HepG2 (cell line): ENCODE data around the gene GDAP1L1. TPM values are rescaled to one million over a fixed set of nuclear protein-coding genes. Genes with fewer than 3 reads are reported as not detected.

Experiments
- AHR ChIP-seq: IDR thresholded peaks from 2 replicates; pipeline ENCODE4 v1.6.1; 2018; ENCODE audit warnings: missing genetic modification reagents, missing compliant biosample characterization
- E2F5 ChIP-seq: sonication (generic); formaldehyde crosslinking; conservative IDR thresholded peaks from 2 replicates; pipeline ENCODE4 v1.4.0; 2020; ENCODE audit warnings: missing genetic modification reagents
- ERF ChIP-seq: IDR thresholded peaks from 2 replicates; pipeline ENCODE4 v1.6.1; 2018; ENCODE audit warnings: missing biosample characterization, missing genetic modification reagents
- HMG20A ChIP-seq: IDR thresholded peaks from 2 replicates; pipeline ENCODE4 v1.6.1; 2016; ENCODE audit warnings: borderline replicate concordance
- HNF4A ChIP-seq: sonication (generic); formaldehyde crosslinking; IDR thresholded peaks from 2 replicates; pipeline ENCODE4 v1.4.0; 2020; ENCODE audit warnings: missing genetic modification reagents
- HNF4G ChIP-seq, 2 experiments: sonication (generic) in 1 of 2; formaldehyde crosslinking in 1 of 2; IDR thresholded peaks; 2 replicates each; pipeline versions ENCODE4 v1.4.0 to v1.6.1; 2011 to 2020; ENCODE audit warnings: borderline replicate concordance in 2 of 2, low read depth in 2 of 2, mild to moderate bottlenecking in 2 of 2, low read length in 1 of 2, missing genetic modification reagents in 1 of 2, moderate library complexity in 1 of 2
- PRDM4 ChIP-seq: sonication (generic); formaldehyde crosslinking; IDR thresholded peaks from 2 replicates; pipeline ENCODE4 v1.9.0; 2021; ENCODE audit warnings: missing genetic modification reagents, borderline replicate concordance
- SNRNP70 ChIP-seq: fragments of 200-400 bp; formaldehyde crosslinking; IDR thresholded peaks from 2 replicates; pipeline ENCODE4 v1.6.1; 2017; ENCODE audit warnings: mild to moderate bottlenecking, low read depth, low read length, moderate library complexity
- SP140L ChIP-seq: sonication (generic); formaldehyde crosslinking; IDR thresholded peaks from 2 replicates; pipeline ENCODE4 v1.4.0; 2020; ENCODE audit warnings: missing genetic modification reagents, borderline replicate concordance
- TGIF2 ChIP-seq: IDR thresholded peaks from 2 replicates; pipeline ENCODE4 v1.6.1; 2016; ENCODE audit warnings: control low read depth, missing compliant biosample characterization
- ZBTB10 ChIP-seq: sonication (generic); formaldehyde crosslinking; IDR thresholded peaks from 2 replicates; pipeline ENCODE4 v1.4.0; 2020; ENCODE audit warnings: missing genetic modification reagents, borderline replicate concordance
- ZNF24 ChIP-seq: fragments of 450-650 bp; IDR thresholded peaks from 2 replicates; pipeline ENCODE4 v1.6.1; 2017; ENCODE audit warnings: antibody characterized with exemption, mild to moderate bottlenecking
- ZNF704 ChIP-seq: sonication (generic); formaldehyde crosslinking; IDR thresholded peaks from 2 replicates; pipeline ENCODE4 v1.8.1; 2023; ENCODE audit warnings: mild to moderate bottlenecking, inconsistent platforms, moderate library complexity, missing genetic modification reagents, borderline replicate concordance
- ZNF770 ChIP-seq: sonication (generic); formaldehyde crosslinking; IDR thresholded peaks from 2 replicates; pipeline ENCODE4 v1.5.0; 2020; ENCODE audit warnings: mild to moderate bottlenecking, missing genetic modification reagents
- ZNF784 ChIP-seq: sonication (generic); formaldehyde crosslinking; IDR thresholded peaks from 2 replicates; pipeline ENCODE4 v1.5.1; 2020; ENCODE audit warnings: missing genetic modification reagents, mild to moderate bottlenecking, borderline replicate concordance
- polyA plus RNA-seq, 8 experiments: library from polyadenylated mRNA; depleted of rRNA in 3 of 8; stranded (reverse) in 7 of 8; unstranded in 1 of 8; fragments of >200 nt; fragmentation: Illumina TruSeq in 4 of 8; extraction: Trizol in 4 of 8; gene quantifications; 2 replicates each; pipeline versions ENCODE4 v1.2.1 to v1.2.3, GENCODE V29; 2011 to 2016; ENCODE audit warnings: low read depth in 4 of 8, missing spikeins in 1 of 8, mixed read lengths in 1 of 8; ENCODE audit not compliant: insufficient read depth in 1 of 8
- total RNA-seq, 5 experiments: library from RNA; depleted of rRNA; stranded (reverse); fragments of >200 nt; fragmentation: Illumina TruSeq; extraction: Trizol; gene quantifications; 2 replicates each; pipeline ENCODE4 v1.2.3, GENCODE V29; 2016; ENCODE audit warnings: low read depth in 1 of 5

GDAP1L1 gene
- total and polyA plus RNA-seq, 2 of the 13 experiments (the other 11 are each of a cell fraction or from before 2014, with no cell fraction given) = 0.04 TPM; not detected in 1

- TF ChIP-seq ERF (CRISPR knock-in tag) (peak; percentile 83), SP140L (CRISPR knock-in tag) (no peak), TGIF2 (CRISPR knock-in tag) (peak; percentile 94), PRDM4 (CRISPR knock-in tag) (no peak), HMG20A (CRISPR knock-in tag) (peak; percentile 42), SNRNP70 (no peak), HNF4G (IDR thresholded peaks at IDR 0.05; ENCODE audit: borderline replicate concordance, low read depth, low read length) (peak; percentile 59), HNF4G (CRISPR knock-in tag; IDR thresholded peaks at IDR 0.05; ENCODE audit: borderline replicate concordance, low read depth) (peak; percentile 33; the same call in 1 of the 2 replicates), ZNF784 (CRISPR knock-in tag) (peak; percentile 46; the same call in 1 of the 2 replicates), ZBTB10 (CRISPR knock-in tag) (0 out of 2 replicates have a peak, but pooled peaks have one; percentile 33), E2F5 (CRISPR knock-in tag) (0 out of 2 replicates have a peak, but pooled peaks have one; percentile 18), AHR (CRISPR knock-in tag) (peak; percentile 90), HNF4A (CRISPR knock-in tag) (peak; percentile 10; the same call in 1 of the 2 replicates), ZNF24 (no peak), ZNF704 (CRISPR knock-in tag) (peak; percentile 74), ZNF770 (CRISPR knock-in tag) (peak; percentile 40; the same call in 1 of the 2 replicates)
Observed at GRCh38 chr20:44210406-44211176, 36.5 kb upstream of the GDAP1L1 start, which contains the start of gene OSER1 (continued).
